GM23338 (cell line): ENCODE results near the gene BSND. TPM values are rescaled to one million over a fixed set of nuclear protein-coding genes. Genes with fewer than 3 reads are reported as not detected.

ENCODE experiments used
- ATAC-seq: fragments of 200-7000 bp; cut with Tn5 transposase; 3 replicates; pipeline ENCODE4 v1.9.1; 2020
- DNase-seq: peaks from one replicate; pipeline ENCODE4 v3.0.0-alpha.2; 2015; ENCODE audit warnings: low spot score
- H2AFZ ChIP-seq: fragments of 200-600 bp; sonication (generic); 2 replicates; pipeline ENCODE4 v1.8.0; 2016; ENCODE audit warnings: antibody characterized with exemption, mild to moderate bottlenecking, moderate library complexity
- H3F3A ChIP-seq: fragments of 200-600 bp; sonication (generic); replicated peaks from 2 replicates; pipeline ENCODE4 v1.8.0; 2017; ENCODE audit warnings: antibody characterized with exemption, mixed run types, low read depth
- H3K27ac ChIP-seq: fragments of 200-600 bp; sonication (generic); 2 replicates; pipeline ENCODE4 v1.6.1; 2016; ENCODE audit warnings: low read depth
- H3K27me3 ChIP-seq: fragments of 200-600 bp; sonication (generic); 2 replicates; pipeline ENCODE4 v1.8.0; 2016; ENCODE audit warnings: mild to moderate bottlenecking, mixed run types, moderate library complexity; ENCODE audit not compliant: insufficient read depth
- H3K36me3 ChIP-seq: fragments of 200-600 bp; sonication (generic); 2 replicates; pipeline ENCODE4 v1.8.0; 2016; ENCODE audit warnings: mild to moderate bottlenecking; ENCODE audit not compliant: insufficient read depth
- H3K4me1 ChIP-seq: fragments of 200-600 bp; sonication (generic); 2 replicates; pipeline ENCODE4 v1.8.0; 2016; ENCODE audit warnings: mild to moderate bottlenecking, moderate library complexity; ENCODE audit not compliant: insufficient read depth
- H3K4me2 ChIP-seq: fragments of 200-600 bp; sonication (generic); 2 replicates; pipeline ENCODE4 v1.7.1; 2017; ENCODE audit warnings: mixed run types
- H3K4me3 ChIP-seq: fragments of 200-600 bp; sonication (generic); 2 replicates; pipeline ENCODE4 v1.6.1; 2016; ENCODE audit warnings: mixed run types
- H3K79me2 ChIP-seq: fragments of 200-600 bp; sonication (generic); replicated peaks from 2 replicates; pipeline ENCODE4 v1.8.0; 2017; ENCODE audit warnings: mild to moderate bottlenecking; ENCODE audit not compliant: insufficient read depth
- H3K9me2 ChIP-seq: fragments of 200-600 bp; sonication (generic); 2 replicates; pipeline ENCODE4 v1.8.0; 2017; ENCODE audit not compliant: insufficient read depth
- H4K20me1 ChIP-seq: fragments of 200-600 bp; sonication (generic); replicated peaks from 2 replicates; pipeline ENCODE4 v1.8.0; 2017; ENCODE audit warnings: mild to moderate bottlenecking; ENCODE audit not compliant: insufficient read depth
- H3K27ac Mint-ChIP-seq: 2 replicates; pipeline ENCODE4 v1.8.0; 2020; ENCODE audit warnings: inconsistent platforms, mild to moderate bottlenecking, moderate library complexity, mixed read lengths
- H3K27me3 Mint-ChIP-seq: 3 replicates; pipeline ENCODE4 v1.8.0; 2022; ENCODE audit warnings: low read depth, mild to moderate bottlenecking, moderate library complexity, mixed read lengths, inconsistent platforms; ENCODE audit not compliant: insufficient read depth, poor library complexity
- H3K36me3 Mint-ChIP-seq: 3 replicates; pipeline ENCODE4 v1.8.0; 2021; ENCODE audit warnings: low read depth, mild to moderate bottlenecking, inconsistent platforms, moderate library complexity, mixed read lengths
- H3K4me1 Mint-ChIP-seq: 3 replicates; pipeline ENCODE4 v1.8.0; 2020; ENCODE audit warnings: mild to moderate bottlenecking, inconsistent platforms, mixed read lengths
- H3K4me3 Mint-ChIP-seq: 3 replicates; pipeline ENCODE4 v1.8.0; 2021; ENCODE audit warnings: moderate library complexity, mild to moderate bottlenecking, inconsistent platforms, mixed read lengths
- H3K9me3 Mint-ChIP-seq: 3 replicates; pipeline ENCODE4 v1.8.0; 2020; ENCODE audit warnings: moderate library complexity, mild to moderate bottlenecking, inconsistent platforms, mixed read lengths
- CREB1 ChIP-seq: fragments of 250-450 bp; sonication (Bioruptor Pico); IDR thresholded peaks from 2 replicates; pipeline ENCODE4 v1.5.0; 2020; ENCODE audit warnings: low read depth, mild to moderate bottlenecking, moderate library complexity
- CTCF ChIP-seq, 2 experiments: fragments of 200-600 bp in 1 of 2; sonication (generic) in 1 of 2; conservative IDR thresholded peaks; 2 replicates each; pipeline versions ENCODE4 v1.5.1 to v1.6.1; 2016 to 2017; ENCODE audit warnings: antibody characterized with exemption in 2 of 2, low read depth in 2 of 2, mild to moderate bottlenecking in 2 of 2, moderate library complexity in 1 of 2
- ETS1 ChIP-seq: IDR thresholded peaks from 2 replicates; pipeline ENCODE4 v1.6.1; 2016; ENCODE audit warnings: antibody characterized with exemption
- EZH2 ChIP-seq: fragments of 200-600 bp; sonication (generic); IDR thresholded peaks from one replicate; pipeline ENCODE4 v1.8.0; 2017; ENCODE audit warnings: antibody characterized with exemption, mild to moderate bottlenecking, low read depth; ENCODE audit not compliant: unreplicated experiment
- EZH2phosphoT487 ChIP-seq: fragments of 200-600 bp; sonication (generic); IDR thresholded peaks from one replicate; pipeline ENCODE4 v1.8.1; 2018; ENCODE audit warnings: antibody characterized with exemption; ENCODE audit not compliant: unreplicated experiment
- JUNB ChIP-seq: IDR thresholded peaks from one replicate; pipeline ENCODE4 v1.6.1; 2016; ENCODE audit warnings: antibody characterized with exemption; ENCODE audit not compliant: unreplicated experiment
- NANOG ChIP-seq: IDR thresholded peaks from 2 replicates; pipeline ENCODE4 v1.6.1; 2016; ENCODE audit warnings: antibody characterized with exemption, borderline replicate concordance
- POLR2AphosphoS5 ChIP-seq: IDR thresholded peaks from 2 replicates; pipeline ENCODE4 v1.6.1; 2016; ENCODE audit warnings: antibody characterized with exemption, low read depth
- STAT1 ChIP-seq: IDR thresholded peaks from one replicate; pipeline ENCODE4 v1.6.1; 2016; ENCODE audit warnings: antibody characterized with exemption; ENCODE audit not compliant: unreplicated experiment
- ZNF114 ChIP-seq: fragments of 250-450 bp; sonication (Bioruptor Pico); IDR thresholded peaks from 2 replicates; pipeline ENCODE4 v1.5.0; 2020; ENCODE audit warnings: mild to moderate bottlenecking, moderate library complexity
- ZNF331 ChIP-seq: fragments of 250-450 bp; sonication (Bioruptor Pico); IDR thresholded peaks from 2 replicates; pipeline ENCODE4 v1.5.0; 2020; ENCODE audit warnings: low read depth, mild to moderate bottlenecking, moderate library complexity
- polyA plus RNA-seq: library from polyadenylated mRNA; unstranded; fragments of >200 nt; fragmentation: Nextera tagmentation; extraction: Ambion mirVana; gene quantifications from 2 replicates; pipeline ENCODE4 v1.2.1, GENCODE V29; 2016
- total RNA-seq: library from RNA; depleted of rRNA; stranded (reverse); fragments of >200 nt; shearing (Covaris generic); gene quantifications from 2 replicates; pipeline ENCODE4 v1.2.3, GENCODE V29; 2014
- TF ChIP-seq, protein P1 (sequence below): fragments of 250-450 bp; sonication (Bioruptor Pico); IDR thresholded peaks from 2 replicates; pipeline ENCODE4 v1.5.0; 2020; ENCODE audit warnings: mild to moderate bottlenecking, moderate library complexity

Gene BSND
- total and polyA plus RNA-seq, 2 experiments from 2014 or later = 0.55 to 1.4 TPM

GRCh38 chr1:54997711-54997986 is 1.1 kb upstream of the BSND start:
- no peak overlapping the region for H2AFZ ChIP-seq
- no peaks in the 10 kb centered on the region for H3K36me3 ChIP-seq
- H3K4me3 ChIP-seq = peak overlapping the region; percentile 81
- H3K27me3 ChIP-seq = peaks cover 48% of the 10 kb centered on the region
- H3K4me1 ChIP-seq = peaks cover 37% of the 10 kb centered on the region
- peaks cover 3% of the 10 kb centered on the region; the same call in 1 of the 2 replicates for H3F3A ChIP-seq
- no peaks in the 10 kb centered on the region for H3K9me2 ChIP-seq
- Mint-ChIP-seq H3K27me3 (peaks cover 46% of the 10 kb centered on the region), H3K4me3 (peak overlapping the region; percentile 66), H3K4me1 (peaks cover 40% of the 10 kb centered on the region), H3K9me3 (no peaks in the 10 kb centered on the region; the same call in 2 of the 3 replicates), H3K36me3 (no peaks in the 10 kb centered on the region), H3K27ac (no peak overlapping the region)
- H4K20me1 ChIP-seq = no peaks in the 10 kb centered on the region; the same call in 1 of the 2 replicates
- ATAC-seq (peak; percentile 38), DNase-seq (peak; percentile 83)
- TF ChIP-seq CTCF (conservative IDR thresholded peaks at IDR 0.05; ENCODE audit: low read depth in 2 of 2) (no peak), POLR2AphosphoS5 (peak; percentile 66)
- peak overlapping the region; percentile 100 for H3K4me2 ChIP-seq
- H3K79me2 ChIP-seq = no peaks in the 10 kb centered on the region
- no peak overlapping the region for H3K27ac ChIP-seq

DNA sequence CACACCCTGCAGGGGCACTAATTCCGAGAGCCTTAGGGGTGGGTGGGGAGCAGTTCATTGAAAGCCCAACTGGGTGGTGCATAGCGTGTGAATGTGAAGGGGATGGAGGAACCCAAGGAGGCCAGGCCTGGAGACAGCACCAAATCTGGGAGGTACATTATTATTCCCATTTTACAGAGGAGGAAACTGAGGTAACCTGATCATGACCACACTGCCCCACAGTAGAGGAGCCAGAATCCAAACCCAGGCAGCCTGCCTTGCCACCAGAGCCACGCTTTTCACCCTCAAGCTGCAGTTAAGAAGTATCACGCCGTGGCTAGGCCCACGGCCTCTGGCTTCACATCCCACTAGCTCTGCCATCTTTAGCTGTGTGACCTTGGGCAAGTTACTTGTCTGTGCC is 633 bp upstream of the BSND start:
- H3K4me3 Mint-ChIP-seq = no peak overlapping the region
- no peaks in the 10 kb centered on the region for H3K36me3 Mint-ChIP-seq
- peaks cover 37% of the 10 kb centered on the region for H3K4me1 ChIP-seq
- no peak for ATAC-seq
- H2AFZ ChIP-seq = no peak overlapping the region
- peaks cover 3% of the 10 kb centered on the region; the same call in 1 of the 2 replicates for H3F3A ChIP-seq
- no peaks in the 10 kb centered on the region for H3K36me3 ChIP-seq
- 0 out of 2 replicates have a peak overlapping the region, but pooled peaks have one; percentile 81 for H3K4me3 ChIP-seq
- no peaks in the 10 kb centered on the region for H3K9me2 ChIP-seq
- peak overlapping the region; percentile 100 for H3K4me2 ChIP-seq
- no peak overlapping the region for H3K27ac Mint-ChIP-seq
- H3K4me1 Mint-ChIP-seq = peaks cover 40% of the 10 kb centered on the region
- H3K27ac ChIP-seq = no peak overlapping the region
- H3K79me2 ChIP-seq = no peaks in the 10 kb centered on the region
- peaks cover 49% of the 10 kb centered on the region for H3K27me3 ChIP-seq
- no peak for DNase-seq
- no peaks in the 10 kb centered on the region; the same call in 1 of the 2 replicates for H4K20me1 ChIP-seq
- peaks cover 43% of the 10 kb centered on the region for H3K27me3 Mint-ChIP-seq
- H3K9me3 Mint-ChIP-seq = no peaks in the 10 kb centered on the region; the same call in 2 of the 3 replicates
- no peak for TF ChIP-seq CREB1 (CRISPR knock-in tag)
- TF ChIP-seq, protein P1, sequence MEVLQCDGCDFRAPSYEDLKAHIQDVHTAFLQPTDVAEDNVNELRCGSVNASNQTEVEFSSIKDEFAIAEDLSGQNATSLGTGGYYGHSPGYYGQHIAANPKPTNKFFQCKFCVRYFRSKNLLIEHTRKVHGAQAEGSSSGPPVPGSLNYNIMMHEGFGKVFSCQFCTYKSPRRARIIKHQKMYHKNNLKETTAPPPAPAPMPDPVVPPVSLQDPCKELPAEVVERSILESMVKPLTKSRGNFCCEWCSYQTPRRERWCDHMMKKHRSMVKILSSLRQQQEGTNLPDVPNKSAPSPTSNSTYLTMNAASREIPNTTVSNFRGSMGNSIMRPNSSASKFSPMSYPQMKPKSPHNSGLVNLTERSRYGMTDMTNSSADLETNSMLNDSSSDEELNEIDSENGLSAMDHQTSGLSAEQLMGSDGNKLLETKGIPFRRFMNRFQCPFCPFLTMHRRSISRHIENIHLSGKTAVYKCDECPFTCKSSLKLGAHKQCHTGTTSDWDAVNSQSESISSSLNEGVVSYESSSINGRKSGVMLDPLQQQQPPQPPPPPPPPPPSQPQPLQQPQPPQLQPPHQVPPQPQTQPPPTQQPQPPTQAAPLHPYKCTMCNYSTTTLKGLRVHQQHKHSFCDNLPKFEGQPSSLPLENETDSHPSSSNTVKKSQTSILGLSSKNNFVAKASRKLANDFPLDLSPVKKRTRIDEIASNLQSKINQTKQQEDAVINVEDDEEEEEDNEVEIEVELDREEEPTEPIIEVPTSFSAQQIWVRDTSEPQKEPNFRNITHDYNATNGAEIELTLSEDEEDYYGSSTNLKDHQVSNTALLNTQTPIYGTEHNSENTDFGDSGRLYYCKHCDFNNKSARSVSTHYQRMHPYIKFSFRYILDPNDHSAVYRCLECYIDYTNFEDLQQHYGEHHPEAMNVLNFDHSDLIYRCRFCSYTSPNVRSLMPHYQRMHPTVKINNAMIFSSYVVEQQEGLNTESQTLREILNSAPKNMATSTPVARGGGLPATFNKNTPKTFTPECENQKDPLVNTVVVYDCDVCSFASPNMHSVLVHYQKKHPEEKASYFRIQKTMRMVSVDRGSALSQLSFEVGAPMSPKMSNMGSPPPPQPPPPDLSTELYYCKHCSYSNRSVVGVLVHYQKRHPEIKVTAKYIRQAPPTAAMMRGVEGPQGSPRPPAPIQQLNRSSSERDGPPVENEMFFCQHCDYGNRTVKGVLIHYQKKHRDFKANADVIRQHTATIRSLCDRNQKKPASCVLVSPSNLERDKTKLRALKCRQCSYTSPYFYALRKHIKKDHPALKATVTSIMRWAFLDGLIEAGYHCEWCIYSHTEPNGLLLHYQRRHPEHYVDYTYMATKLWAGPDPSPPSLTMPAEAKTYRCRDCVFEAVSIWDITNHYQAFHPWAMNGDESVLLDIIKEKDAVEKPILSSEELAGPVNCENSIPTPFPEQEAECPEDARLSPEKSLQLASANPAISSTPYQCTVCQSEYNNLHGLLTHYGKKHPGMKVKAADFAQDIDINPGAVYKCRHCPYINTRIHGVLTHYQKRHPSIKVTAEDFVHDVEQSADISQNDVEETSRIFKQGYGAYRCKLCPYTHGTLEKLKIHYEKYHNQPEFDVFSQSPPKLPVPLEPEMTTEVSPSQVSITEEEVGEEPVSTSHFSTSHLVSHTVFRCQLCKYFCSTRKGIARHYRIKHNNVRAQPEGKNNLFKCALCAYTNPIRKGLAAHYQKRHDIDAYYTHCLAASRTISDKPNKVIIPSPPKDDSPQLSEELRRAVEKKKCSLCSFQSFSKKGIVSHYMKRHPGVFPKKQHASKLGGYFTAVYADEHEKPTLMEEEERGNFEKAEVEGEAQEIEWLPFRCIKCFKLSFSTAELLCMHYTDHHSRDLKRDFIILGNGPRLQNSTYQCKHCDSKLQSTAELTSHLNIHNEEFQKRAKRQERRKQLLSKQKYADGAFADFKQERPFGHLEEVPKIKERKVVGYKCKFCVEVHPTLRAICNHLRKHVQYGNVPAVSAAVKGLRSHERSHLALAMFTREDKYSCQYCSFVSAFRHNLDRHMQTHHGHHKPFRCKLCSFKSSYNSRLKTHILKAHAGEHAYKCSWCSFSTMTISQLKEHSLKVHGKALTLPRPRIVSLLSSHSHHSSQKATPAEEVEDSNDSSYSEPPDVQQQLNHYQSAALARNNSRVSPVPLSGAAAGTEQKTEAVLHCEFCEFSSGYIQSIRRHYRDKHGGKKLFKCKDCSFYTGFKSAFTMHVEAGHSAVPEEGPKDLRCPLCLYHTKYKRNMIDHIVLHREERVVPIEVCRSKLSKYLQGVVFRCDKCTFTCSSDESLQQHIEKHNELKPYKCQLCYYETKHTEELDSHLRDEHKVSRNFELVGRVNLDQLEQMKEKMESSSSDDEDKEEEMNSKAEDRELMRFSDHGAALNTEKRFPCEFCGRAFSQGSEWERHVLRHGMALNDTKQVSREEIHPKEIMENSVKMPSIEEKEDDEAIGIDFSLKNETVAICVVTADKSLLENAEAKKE (CRISPR knock-in tag) = no peak
- no peak for TF ChIP-seq EZH2phosphoT487
- no peak for TF ChIP-seq NANOG
- TF ChIP-seq POLR2AphosphoS5 = no peak
- TF ChIP-seq ETS1 = no peak
- TF ChIP-seq ZNF331 (CRISPR knock-in tag) = no peak
- no peak for TF ChIP-seq ZNF114 (CRISPR knock-in tag)
- no peak for TF ChIP-seq JUNB
- TF ChIP-seq EZH2 = no peak
- TF ChIP-seq STAT1 = no peak
